Effector memory CD4-positive, alpha-beta T cell (primary cell): ENCODE data around the gene SRI.
"Not testable (repeated sequence)": the region's sequence is repeated elsewhere in the genome, so short reads cannot be mapped to it uniquely, and the experiment has no call there.

Experiments used
- DNase-seq, 3 donors: peaks; one replicate each; pipeline ENCODE4 v3.0.0-alpha.2; 2020
- H3K27ac ChIP-seq: 2 replicates; pipeline ENCODE4 v1.7.0; 2013; ENCODE audit warnings: mild to moderate bottlenecking, low read length, moderate library complexity; ENCODE audit not compliant: insufficient read depth, poor library complexity, severe bottlenecking
- H3K27me3 ChIP-seq: replicated peaks from 2 replicates; pipeline ENCODE4 v1.7.0; 2013; ENCODE audit warnings: mild to moderate bottlenecking, low read length; ENCODE audit not compliant: insufficient read depth, control insufficient read depth, poor library complexity, severe bottlenecking
- H3K36me3 ChIP-seq: 2 replicates; pipeline ENCODE4 v1.7.0; 2013; ENCODE audit warnings: mild to moderate bottlenecking, low read length, moderate library complexity; ENCODE audit not compliant: control insufficient read depth, insufficient read depth
- H3K4me1 ChIP-seq: 2 replicates; pipeline ENCODE4 v1.7.0; 2013; ENCODE audit warnings: low read length, mild to moderate bottlenecking; ENCODE audit not compliant: control insufficient read depth, insufficient read depth, poor library complexity, severe bottlenecking
- H3K4me3 ChIP-seq: 2 replicates; pipeline ENCODE4 v1.7.0; 2013; ENCODE audit warnings: low read length, low read depth, mild to moderate bottlenecking; ENCODE audit not compliant: insufficient read depth, poor library complexity, severe bottlenecking
- H3K9me3 ChIP-seq: 2 replicates; pipeline ENCODE4 v1.7.0; 2013; ENCODE audit warnings: mild to moderate bottlenecking, low read length, moderate library complexity; ENCODE audit not compliant: control insufficient read depth
- total RNA-seq, 3 donors: gene quantifications; one replicate each; lab custom pipeline; 2026; lab: John Stamatoyannopoulos, UW

SRI gene, protein sequence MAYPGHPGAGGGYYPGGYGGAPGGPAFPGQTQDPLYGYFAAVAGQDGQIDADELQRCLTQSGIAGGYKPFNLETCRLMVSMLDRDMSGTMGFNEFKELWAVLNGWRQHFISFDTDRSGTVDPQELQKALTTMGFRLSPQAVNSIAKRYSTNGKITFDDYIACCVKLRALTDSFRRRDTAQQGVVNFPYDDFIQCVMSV
- total RNA-seq: 23.7 to 38.4 (median 29.6) reads per million in 3 donors

DNA sequence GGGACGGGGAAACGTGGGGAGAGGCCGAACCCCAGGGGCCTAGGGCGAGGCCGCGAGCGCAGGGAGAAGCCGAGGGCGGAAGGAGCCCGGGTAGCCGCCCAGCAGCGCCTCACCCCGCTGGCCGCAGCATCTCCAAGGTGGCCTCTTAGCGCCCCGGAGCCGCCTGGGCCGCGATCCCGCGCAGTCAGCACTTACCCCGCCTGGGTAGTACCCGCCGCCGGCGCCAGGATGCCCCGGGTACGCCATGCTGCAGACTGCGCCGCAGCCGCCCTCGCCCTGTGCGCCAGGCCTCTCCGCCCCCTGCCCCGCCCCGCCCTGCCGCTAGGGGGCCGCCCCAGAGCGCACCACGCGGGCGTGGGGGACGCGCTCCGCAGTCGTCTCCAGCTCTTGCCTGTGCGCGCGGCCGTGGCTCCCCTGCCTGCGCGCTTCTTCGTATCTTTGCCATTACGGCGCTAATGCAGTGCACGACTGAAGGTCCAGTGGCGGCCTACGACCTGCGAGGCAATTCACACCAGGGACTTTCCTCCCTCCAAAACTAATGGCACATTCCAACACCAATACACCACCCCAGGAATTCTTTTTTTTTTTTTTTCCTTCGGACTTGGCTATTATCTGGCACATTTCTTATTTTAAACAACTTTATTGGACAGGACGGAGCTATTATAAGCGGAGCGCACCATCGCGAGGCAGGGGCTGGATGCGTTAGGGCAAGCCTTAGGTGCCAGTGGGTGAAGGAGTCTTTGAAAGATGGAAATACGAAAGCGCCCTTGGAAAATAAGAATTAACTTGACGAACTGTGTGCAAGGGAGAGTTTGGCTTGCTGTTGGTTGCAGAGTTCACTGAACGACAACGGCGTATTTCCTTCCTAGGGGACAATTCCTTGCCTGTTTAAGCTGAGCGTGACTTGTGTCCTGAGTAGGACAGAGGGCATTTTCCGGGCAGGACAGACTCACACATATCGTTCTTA is at the start of gene SRI:
Gene SRI, minus strand, starts transcription at position 258 of the 967 bp plus-strand sequence. Its CDS starts 12 bp downstream, at position 246.
- Histone ChIP-seq H3K27me3 (no peaks in the 10 kb centered on the region), H3K4me3 (peak within 1 kb of the TSS; percentile 90), H3K27ac (peak within 1 kb of the TSS; percentile 61), H3K9me3 (no peaks in the 10 kb centered on the region), H3K4me1 (peaks cover 15% of the 10 kb centered on the region), H3K36me3 (peaks cover 4% of the 10 kb centered on the region)
- peak; percentile 83 to 87 (median 86) for DNase-seq

DNA sequence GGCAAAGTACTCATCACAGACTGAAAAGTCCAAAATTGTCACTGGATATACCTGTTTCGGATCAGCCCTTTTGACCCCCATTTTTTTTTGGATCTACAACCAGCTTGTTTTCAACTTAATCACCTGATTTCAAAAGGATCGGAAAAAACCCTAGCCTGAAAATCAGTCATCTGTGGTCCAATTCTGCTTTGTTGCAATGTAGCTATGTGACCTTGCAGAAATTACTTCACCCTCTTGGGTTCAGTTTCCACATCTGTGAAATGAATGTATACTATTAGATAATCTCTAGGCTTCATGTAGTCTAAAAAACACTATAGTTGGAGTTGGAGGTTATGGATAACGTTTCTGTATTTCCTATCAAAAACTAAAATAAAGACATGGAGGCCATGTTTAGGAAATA is 49.7 kb upstream of the SRI start:
- no peak for DNase-seq
- no peaks in the 10 kb centered on the region for H3K36me3 ChIP-seq
- H3K9me3 ChIP-seq: no peaks in the 10 kb centered on the region
- H3K27me3 ChIP-seq: no peaks in the 10 kb centered on the region
- no peak overlapping the region for H3K4me3 ChIP-seq
- H3K27ac ChIP-seq: no peak overlapping the region
- no peaks in the 10 kb centered on the region for H3K4me1 ChIP-seq

DNA sequence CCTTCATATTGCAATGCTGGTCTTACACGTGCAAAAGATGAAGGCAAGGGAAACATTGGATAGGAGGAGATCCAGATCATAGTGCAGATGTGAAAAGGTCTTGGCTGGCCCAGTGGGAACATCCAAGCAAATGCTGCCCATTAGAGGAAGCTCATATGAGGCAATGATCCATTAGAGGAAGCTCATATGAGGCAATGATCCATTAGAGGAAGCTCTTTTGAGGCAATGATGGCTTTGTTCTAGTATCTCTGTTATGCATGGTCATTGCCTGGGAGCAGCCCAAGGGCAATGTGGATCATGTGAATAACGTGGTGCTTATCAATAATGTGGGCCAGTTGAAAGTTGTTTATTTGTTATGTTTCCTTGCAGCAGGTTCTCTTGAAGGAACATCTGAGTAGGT is 49.0 kb upstream of the SRI start:
- H3K27ac ChIP-seq: no peak overlapping the region
- DNase-seq: no peak

DNA sequence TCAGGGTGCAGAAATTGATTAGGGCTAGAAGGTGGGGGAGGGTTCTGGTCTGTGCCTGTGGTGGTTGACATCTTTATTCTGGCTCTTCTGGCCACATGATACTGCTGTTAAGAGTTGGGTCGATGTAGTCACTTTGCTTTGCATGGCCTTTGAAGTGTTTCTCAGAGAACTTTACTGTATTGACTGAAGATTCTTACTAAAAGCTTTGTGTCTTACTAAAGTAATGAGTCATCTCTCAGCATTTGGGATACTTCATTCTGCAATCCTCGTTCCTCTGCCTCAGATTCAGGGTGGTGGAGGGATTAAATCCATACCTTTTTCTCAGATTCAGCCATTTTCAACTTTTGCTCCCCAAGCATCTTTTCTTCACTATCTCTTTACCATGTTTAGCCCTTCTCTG is 48.2 kb upstream of the SRI start:
- H3K27ac ChIP-seq: no peak overlapping the region
- no peaks in the 10 kb centered on the region for H3K36me3 ChIP-seq
- no peaks in the 10 kb centered on the region for H3K9me3 ChIP-seq
- no peaks in the 10 kb centered on the region for H3K4me1 ChIP-seq
- DNase-seq: no peak
- no peak overlapping the region for H3K4me3 ChIP-seq
- H3K27me3 ChIP-seq: no peaks in the 10 kb centered on the region

More for the DNA sequence above, 49.0 kb upstream of the SRI start:
- H3K36me3 ChIP-seq: no peaks in the 10 kb centered on the region
- no peak overlapping the region for H3K4me3 ChIP-seq
- H3K9me3 ChIP-seq: no peaks in the 10 kb centered on the region
- H3K4me1 ChIP-seq: no peaks in the 10 kb centered on the region
- no peaks in the 10 kb centered on the region for H3K27me3 ChIP-seq

DNA sequence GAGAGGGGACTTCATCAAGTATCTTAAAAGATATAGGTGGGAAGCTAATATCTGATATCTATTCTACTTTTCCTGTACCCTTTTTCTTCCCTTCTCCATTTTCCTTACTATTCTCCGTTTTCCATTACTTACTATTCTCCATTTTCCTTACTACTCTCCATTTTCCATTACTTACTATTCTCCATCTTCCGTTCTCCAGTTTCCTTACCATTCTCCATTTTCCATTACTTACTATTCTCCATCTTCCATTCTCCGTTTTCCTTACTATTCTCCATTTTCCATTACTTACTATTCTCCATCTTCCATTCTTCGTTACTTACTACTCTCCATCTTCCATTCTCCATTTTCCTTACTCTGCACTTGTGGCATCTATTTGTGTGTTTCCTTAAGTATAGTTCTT is 47.6 kb upstream of the SRI start:
- Histone ChIP-seq H3K4me1 (no peaks in the 10 kb centered on the region), H3K27me3 (no peaks in the 10 kb centered on the region), H3K36me3 (no peaks in the 10 kb centered on the region), H3K4me3 (no peak overlapping the region), H3K9me3 (no peaks in the 10 kb centered on the region), H3K27ac (no peak overlapping the region)
- DNase-seq: no peak

DNA sequence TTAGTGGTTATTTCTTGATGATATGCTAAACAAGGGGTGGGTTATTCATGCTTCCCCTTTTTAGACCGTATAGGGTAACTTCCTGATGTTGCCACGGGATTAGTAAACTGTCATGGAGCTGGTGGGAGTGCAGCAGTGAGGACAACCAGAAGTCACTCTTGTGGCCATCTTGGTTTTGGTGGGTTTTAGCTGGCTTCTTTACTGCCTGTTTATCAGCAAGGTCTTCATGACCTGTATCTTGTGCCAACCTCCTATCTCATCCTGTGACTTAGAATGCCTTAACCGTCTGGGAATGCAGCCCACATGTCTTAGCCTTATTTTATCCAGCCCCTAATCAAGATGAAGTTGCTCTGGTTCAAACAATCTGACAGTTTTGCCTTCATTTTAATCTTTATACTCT is 45.1 kb upstream of the SRI start:
- not testable (repeated sequence) for H3K27ac ChIP-seq, H3K9me3 ChIP-seq, H3K36me3 ChIP-seq, H3K4me3 ChIP-seq, H3K4me1 ChIP-seq, DNase-seq, H3K27me3 ChIP-seq

DNA sequence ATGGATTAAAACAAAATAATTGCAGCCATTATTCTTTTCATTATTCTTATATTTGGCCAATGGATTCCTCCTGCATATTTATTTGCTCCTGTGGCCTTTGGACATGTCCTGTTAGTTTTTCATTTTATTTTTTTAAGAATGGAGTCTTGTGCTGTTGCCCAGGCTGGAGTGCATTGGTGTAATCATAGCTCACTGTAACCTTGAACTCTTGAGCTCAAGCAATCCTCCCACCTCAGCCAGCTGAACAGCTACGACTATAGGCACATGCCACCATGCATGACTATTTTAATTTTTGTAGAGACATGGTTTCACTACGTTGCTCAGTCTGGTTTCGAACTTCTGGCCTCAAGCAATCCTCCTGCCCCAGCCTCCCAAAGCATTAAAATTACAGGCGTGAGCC is 42.7 kb upstream of the SRI start:
- Histone ChIP-seq H3K4me3 (no peak overlapping the region), H3K27ac (no peak overlapping the region), H3K27me3 (no peaks in the 10 kb centered on the region), H3K36me3 (no peaks in the 10 kb centered on the region), H3K4me1 (no peaks in the 10 kb centered on the region), H3K9me3 (no peaks in the 10 kb centered on the region)
- DNase-seq: no peak

DNA sequence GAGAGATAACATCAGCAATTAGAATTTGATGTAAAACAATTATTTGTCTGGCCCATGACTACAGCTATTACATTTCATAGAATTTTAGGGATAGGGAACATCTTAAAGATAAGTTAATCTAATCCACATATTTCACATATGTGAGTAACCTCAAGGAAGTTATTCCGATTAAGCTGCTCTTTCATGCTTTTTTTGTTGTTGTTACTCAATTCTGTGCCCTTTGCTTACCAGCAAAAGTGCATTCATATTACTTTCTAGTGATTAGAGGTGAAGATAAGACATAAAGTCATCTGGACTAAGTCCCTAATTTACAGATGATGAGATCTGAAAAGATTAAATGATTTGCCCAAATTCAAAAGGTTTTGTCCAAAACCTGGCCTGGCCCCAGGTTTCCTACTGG is 40.9 kb upstream of the SRI start:
- Histone ChIP-seq H3K27ac (no peak overlapping the region), H3K9me3 (no peaks in the 10 kb centered on the region), H3K4me1 (no peaks in the 10 kb centered on the region), H3K27me3 (no peaks in the 10 kb centered on the region), H3K4me3 (no peak overlapping the region), H3K36me3 (no peaks in the 10 kb centered on the region)
- DNase-seq: no peak

DNA sequence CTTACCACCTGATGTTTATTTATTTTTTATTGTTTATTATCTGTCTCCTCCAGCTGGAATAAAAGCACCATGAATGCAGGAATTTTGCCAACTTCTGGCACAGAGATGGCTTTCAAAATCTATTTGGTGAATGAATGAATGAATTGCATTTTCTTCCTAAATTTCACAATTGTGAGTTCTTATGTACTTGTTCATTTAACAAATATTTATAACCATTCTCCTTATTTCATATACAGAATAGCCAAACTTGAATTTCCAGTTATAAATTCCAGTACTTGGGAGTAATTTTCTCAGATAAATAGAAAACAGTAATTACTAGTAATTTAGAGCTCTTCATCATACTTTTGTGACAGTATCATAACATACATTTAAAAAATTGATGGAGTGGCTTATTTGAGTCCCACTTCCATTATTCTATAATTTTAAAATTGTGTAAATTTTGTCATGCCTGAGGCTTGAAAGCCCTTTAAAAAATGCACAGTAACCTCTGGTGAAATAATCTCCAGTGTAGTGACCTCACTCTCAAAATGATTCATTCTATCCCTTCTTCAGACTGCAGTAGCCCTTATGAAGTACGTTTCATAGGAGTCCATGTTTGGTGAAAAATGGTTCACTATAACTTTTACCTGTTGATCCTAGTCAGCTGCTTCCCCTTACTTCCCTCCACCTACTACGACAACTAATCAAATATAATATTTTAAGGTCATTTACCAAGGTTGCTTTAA is 40.0 kb upstream of the SRI start:
- no peak overlapping the region for H3K27ac ChIP-seq
- H3K27me3 ChIP-seq: no peaks in the 10 kb centered on the region
- DNase-seq: no peak
- no peaks in the 10 kb centered on the region for H3K36me3 ChIP-seq
- H3K9me3 ChIP-seq: no peaks in the 10 kb centered on the region
- H3K4me1 ChIP-seq: no peaks in the 10 kb centered on the region
- H3K4me3 ChIP-seq: no peak overlapping the region
